Measurements from ENCODE around the gene EAF2. TPM values are rescaled to one million over a fixed set of nuclear protein-coding genes. Genes with fewer than 3 reads are reported as not detected.

Gene EAF2
- 4.1 TPM for total RNA-seq
- long read RNA-seq, partial matches to known transcripts, result 0 of 2 reads
- long read RNA-seq, other reads (novel, unspliced or antisense), result 2 of 2 reads

GRCh38 chr3:121834671-121835464 is at the start of gene EAF2, which contains the start of gene IQCB1:
TSS of gene EAF2 (plus strand) at chr3:121835209. CDS start at chr3:121835286, 77 bp downstream.
TSS of gene IQCB1 (minus strand) at chr3:121835060. CDS start at chr3:121828960, 6,100 bp downstream.
- H3K27ac ChIP-seq (replicated peaks), result peak within 1 kb of the TSS; percentile 79
- H3K4me1 ChIP-seq, result peaks cover 28% of the 10 kb centered on the region
- peaks cover 9% of the 10 kb centered on the region for H3K36me3 ChIP-seq
- H3K9me3 ChIP-seq (replicated peaks), result no peaks in the 10 kb centered on the region
- intact Hi-C loops (cut with micrococcal nuclease), result no loop called here
- peak; percentile 93 for DNase-seq
- peak within 1 kb of the TSS; percentile 84 for H3K4me3 ChIP-seq
- TF ChIP-seq, protein P1, sequence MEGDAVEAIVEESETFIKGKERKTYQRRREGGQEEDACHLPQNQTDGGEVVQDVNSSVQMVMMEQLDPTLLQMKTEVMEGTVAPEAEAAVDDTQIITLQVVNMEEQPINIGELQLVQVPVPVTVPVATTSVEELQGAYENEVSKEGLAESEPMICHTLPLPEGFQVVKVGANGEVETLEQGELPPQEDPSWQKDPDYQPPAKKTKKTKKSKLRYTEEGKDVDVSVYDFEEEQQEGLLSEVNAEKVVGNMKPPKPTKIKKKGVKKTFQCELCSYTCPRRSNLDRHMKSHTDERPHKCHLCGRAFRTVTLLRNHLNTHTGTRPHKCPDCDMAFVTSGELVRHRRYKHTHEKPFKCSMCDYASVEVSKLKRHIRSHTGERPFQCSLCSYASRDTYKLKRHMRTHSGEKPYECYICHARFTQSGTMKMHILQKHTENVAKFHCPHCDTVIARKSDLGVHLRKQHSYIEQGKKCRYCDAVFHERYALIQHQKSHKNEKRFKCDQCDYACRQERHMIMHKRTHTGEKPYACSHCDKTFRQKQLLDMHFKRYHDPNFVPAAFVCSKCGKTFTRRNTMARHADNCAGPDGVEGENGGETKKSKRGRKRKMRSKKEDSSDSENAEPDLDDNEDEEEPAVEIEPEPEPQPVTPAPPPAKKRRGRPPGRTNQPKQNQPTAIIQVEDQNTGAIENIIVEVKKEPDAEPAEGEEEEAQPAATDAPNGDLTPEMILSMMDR (IDR thresholded peaks at IDR 0.05; ENCODE audit: borderline replicate concordance), result no peak
- H3K27me3 ChIP-seq (ENCODE audit: low read depth), result no peaks in the 10 kb centered on the region

DNA sequence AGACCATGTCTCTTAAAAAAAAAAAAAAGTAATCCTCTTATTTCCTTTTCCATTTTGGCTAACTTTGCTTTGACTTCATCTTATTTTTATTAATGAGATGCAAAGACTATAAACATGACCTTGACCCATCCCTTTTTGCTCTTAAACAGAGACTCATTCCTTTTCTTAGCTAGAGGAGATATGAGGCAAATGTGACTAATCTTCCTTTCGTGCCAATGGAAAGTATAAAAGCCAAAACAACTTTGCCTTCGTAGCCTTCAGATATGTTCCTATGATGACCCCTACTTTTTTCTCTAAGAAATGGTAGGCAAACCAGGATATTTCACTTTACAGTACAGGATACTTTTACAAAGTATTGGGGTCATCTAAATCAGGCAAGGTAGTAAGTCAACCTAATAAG is 48.5 kb upstream of the EAF2 start:
- TF ChIP-seq, protein P1 (IDR thresholded peaks at IDR 0.05; ENCODE audit: borderline replicate concordance), result no peak
- peaks cover 55% of the 10 kb centered on the region for H3K36me3 ChIP-seq
- DNase-seq, result no peak
- no peak overlapping the region for H3K4me3 ChIP-seq
- no peaks in the 10 kb centered on the region for H3K27me3 ChIP-seq (ENCODE audit: low read depth)
- no peaks in the 10 kb centered on the region for H3K9me3 ChIP-seq (replicated peaks)
- H3K27ac ChIP-seq (replicated peaks), result peak overlapping the region; percentile 28
- intact Hi-C loops (cut with micrococcal nuclease), result no loop called here
- H3K4me1 ChIP-seq, result peaks cover 12% of the 10 kb centered on the region

DNA sequence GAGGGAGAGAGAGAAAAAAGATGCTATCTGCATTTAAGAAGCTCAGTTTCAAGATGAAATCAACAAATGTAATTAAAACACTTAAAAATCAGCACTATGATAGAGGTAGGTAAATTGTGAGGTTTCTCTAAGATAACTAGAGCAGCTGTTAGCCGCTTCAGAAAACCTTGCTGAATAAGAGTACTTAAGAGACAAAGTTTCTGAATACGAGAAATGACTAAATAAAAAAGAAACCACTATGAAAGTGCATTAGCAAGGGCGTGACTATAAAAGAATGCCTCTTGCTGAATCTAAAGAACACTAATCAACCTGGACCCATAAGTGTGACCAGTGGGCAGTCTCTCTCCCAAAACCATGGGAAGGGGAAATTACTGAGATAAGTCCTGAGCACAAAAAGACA is 41.9 kb upstream of the EAF2 start:
- TF ChIP-seq, protein P1 (IDR thresholded peaks at IDR 0.05; ENCODE audit: borderline replicate concordance), result no peak
- Histone ChIP-seq H3K36me3 (peaks cover 59% of the 10 kb centered on the region), H3K4me1 (no peaks in the 10 kb centered on the region), H3K27ac (replicated peaks) (no peak overlapping the region), H3K4me3 (no peak overlapping the region), H3K9me3 (replicated peaks) (no peaks in the 10 kb centered on the region), H3K27me3 (ENCODE audit: low read depth) (no peaks in the 10 kb centered on the region)
- no peak for DNase-seq
- intact Hi-C loops (cut with micrococcal nuclease), result no loop called here

DNA sequence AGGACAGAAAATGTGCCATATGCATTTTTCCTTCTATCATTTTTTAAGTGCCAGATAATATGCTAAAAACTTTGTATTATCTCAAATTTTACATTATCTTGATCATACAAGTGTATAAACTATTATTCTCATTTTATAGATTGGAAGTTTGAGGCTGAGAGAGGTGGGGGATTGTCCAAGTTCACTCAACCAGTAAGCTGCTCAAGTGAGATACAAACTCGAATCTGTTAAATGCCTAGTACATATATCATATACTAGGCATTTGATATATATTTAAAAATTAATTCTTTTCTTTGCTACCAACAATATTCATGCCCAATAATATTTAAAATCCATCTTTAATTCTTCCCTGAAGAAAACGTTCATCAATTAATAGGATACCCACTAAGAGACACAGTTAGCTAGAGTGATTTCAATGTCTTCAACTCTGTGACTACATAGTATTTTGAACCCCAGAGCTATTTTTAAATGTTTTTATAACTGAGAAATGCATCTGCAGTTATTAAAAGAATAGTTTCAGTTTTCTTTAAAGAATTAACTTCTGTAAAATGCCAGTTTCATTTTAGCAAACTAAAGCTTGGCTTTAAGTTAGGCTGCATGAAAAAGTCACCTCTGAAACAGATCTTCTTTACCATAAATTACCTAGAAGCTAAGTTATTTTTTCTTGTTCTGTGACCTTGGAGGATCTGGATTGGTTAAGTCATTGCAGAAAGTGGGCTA is 40.6 kb upstream of the EAF2 start:
- TF ChIP-seq, protein P1 (IDR thresholded peaks at IDR 0.05; ENCODE audit: borderline replicate concordance), result no peak
- H3K4me3 ChIP-seq, result no peak overlapping the region
- no peaks in the 10 kb centered on the region for H3K4me1 ChIP-seq
- no peak overlapping the region for H3K27ac ChIP-seq (replicated peaks)
- no peaks in the 10 kb centered on the region for H3K9me3 ChIP-seq (replicated peaks)
- DNase-seq, result no peak
- H3K27me3 ChIP-seq (ENCODE audit: low read depth), result no peaks in the 10 kb centered on the region
- intact Hi-C loops (cut with micrococcal nuclease), result no loop called here
- peaks cover 47% of the 10 kb centered on the region for H3K36me3 ChIP-seq

DNA sequence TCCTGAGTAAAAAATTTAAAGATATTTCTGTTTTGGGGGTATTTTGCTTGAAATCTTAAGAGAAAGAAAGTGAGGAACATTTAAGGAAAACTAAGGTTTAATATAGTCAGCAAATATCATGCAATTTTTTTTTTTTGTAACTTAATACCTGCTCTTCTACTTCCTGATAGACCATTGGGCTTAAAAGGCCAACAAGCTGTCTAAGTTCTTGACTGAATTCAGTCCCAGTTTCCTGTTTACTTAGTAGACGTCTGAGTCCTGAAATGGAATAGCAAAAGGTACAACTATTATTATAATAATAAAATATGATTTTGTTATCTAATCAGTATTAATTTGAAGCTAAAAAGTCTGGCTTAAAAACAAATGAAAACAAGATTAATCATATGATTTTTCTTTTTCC is 38.0 kb upstream of the EAF2 start:
- intact Hi-C loops (cut with micrococcal nuclease), result no loop called here
- Histone ChIP-seq H3K27me3 (ENCODE audit: low read depth) (no peaks in the 10 kb centered on the region), H3K4me1 (no peaks in the 10 kb centered on the region), H3K36me3 (peaks cover 30% of the 10 kb centered on the region), H3K9me3 (replicated peaks) (no peaks in the 10 kb centered on the region), H3K4me3 (no peak overlapping the region), H3K27ac (replicated peaks) (no peak overlapping the region)
- no peak for DNase-seq
- TF ChIP-seq, protein P1 (IDR thresholded peaks at IDR 0.05; ENCODE audit: borderline replicate concordance), result no peak
